Measurements from ENCODE around the gene FRG2B. TPM values are rescaled to one million over a fixed set of nuclear protein-coding genes. Genes with fewer than 3 reads are reported as not detected.
A peak's percentile ranks its signal among the peaks of the same experiment; 100 is the strongest.
"Not testable (repeated sequence)": the region's sequence is repeated elsewhere in the genome, so short reads cannot be mapped to it uniquely, and the experiment has no call there.

Gene FRG2B
- polyA plus RNA-seq, 3 donors: not detected

GRCh38 chr10:133611079-133611478 is 15.5 kb downstream of the FRG2B start:
- Histone ChIP-seq H3K9me3 (replicated peaks in 1 of 2; ENCODE audit: control insufficient read depth in 1 of 2, insufficient read depth in 1 of 2, low read length in 2 of 2) (peaks cover 4 to 6% of the 10 kb centered on the region in 2 donors), H3K4me3 (replicated peaks in 1 of 3; ENCODE audit: low read depth in 2 of 3, low read length in 3 of 3) (no peak overlapping the region), H3K27ac (ENCODE audit: low read depth in 1 of 2, low read length in 2 of 2) (no peak overlapping the region), H2AFZ (ENCODE audit: insufficient read depth, low read depth, low read length, poor library complexity, severe bottlenecking) (no peak overlapping the region), H3K9ac (ENCODE audit: insufficient read depth, low read length, poor library complexity, severe bottlenecking) (no peak overlapping the region), H4K20me1 (ENCODE audit: insufficient read depth, low read length) (no peaks in the 10 kb centered on the region), H3K27me3 (ENCODE audit: control insufficient read depth in 2 of 2, insufficient read depth in 2 of 2, low read length in 2 of 2) (peaks cover 0 to 9% of the 10 kb centered on the region in 2 donors), H3K36me3 (replicated peaks in 1 of 2; ENCODE audit: control insufficient read depth in 1 of 2, insufficient read depth in 2 of 2, low read length in 2 of 2) (no peaks in the 10 kb centered on the region), H3K79me2 (ENCODE audit: insufficient read depth, low read length) (no peaks in the 10 kb centered on the region), H3K4me2 (replicated peaks; ENCODE audit: extremely low read depth, low read length, poor library complexity, severe bottlenecking) (no peak overlapping the region), H3K4me1 (ENCODE audit: control insufficient read depth in 1 of 2, insufficient read depth in 2 of 2, low read length in 2 of 2) (no peaks in the 10 kb centered on the region)
- peaks cover 0 to 17% (median 12%) of the 10 kb centered on the region in 7 donors for H3K9me3 Mint-ChIP-seq
- peak overlapping the region in 1 of 2 donors; percentile 3 for H3K4me3 Mint-ChIP-seq
- no peaks in the 10 kb centered on the region for H3K36me3 Mint-ChIP-seq
- no peak for DNase-seq
- H3K27me3 Mint-ChIP-seq (ENCODE audit: low read depth in 3 of 3): peaks cover 0 to 30% (median 21%) of the 10 kb centered on the region in 3 donors
- no peak for TF ChIP-seq CTCF (IDR thresholded peaks at IDR 0.05)
- 63% methylated on average over 4 of the region's 4 CpGs for WGBS (ENCODE audit: insufficient coverage)
- peaks cover 3% of the 10 kb centered on the region for H3K4me1 Mint-ChIP-seq
- intact Hi-C loops (cut with micrococcal nuclease): no loop called here
- no peak overlapping the region for H3K27ac Mint-ChIP-seq

GRCh38 chr10:133608855-133609254 is 17.7 kb downstream of the FRG2B start:
- intact Hi-C loops (cut with micrococcal nuclease): no loop called here
- WGBS (ENCODE audit: insufficient coverage): no CpG with 5 or more reads among the region's 3 CpGs
- Histone ChIP-seq H3K4me1 (ENCODE audit: control insufficient read depth in 1 of 2, insufficient read depth in 2 of 2, low read length in 2 of 2) (no peaks in the 10 kb centered on the region), H3K36me3 (replicated peaks in 1 of 2; ENCODE audit: control insufficient read depth in 1 of 2, insufficient read depth in 2 of 2, low read length in 2 of 2) (no peaks in the 10 kb centered on the region), H3K4me2 (replicated peaks; ENCODE audit: extremely low read depth, low read length, poor library complexity, severe bottlenecking) (no peak overlapping the region), H2AFZ (ENCODE audit: insufficient read depth, low read depth, low read length, poor library complexity, severe bottlenecking) (no peak overlapping the region), H3K9ac (ENCODE audit: insufficient read depth, low read length, poor library complexity, severe bottlenecking) (no peak overlapping the region), H3K4me3 (replicated peaks in 1 of 3; ENCODE audit: low read depth in 2 of 3, low read length in 3 of 3) (no peak overlapping the region), H3K9me3 (replicated peaks in 1 of 2; ENCODE audit: control insufficient read depth in 1 of 2, insufficient read depth in 1 of 2, low read length in 2 of 2) (peaks cover 5 to 6% of the 10 kb centered on the region in 2 donors), H4K20me1 (ENCODE audit: insufficient read depth, low read length) (no peaks in the 10 kb centered on the region), H3K27me3 (ENCODE audit: control insufficient read depth in 2 of 2, insufficient read depth in 2 of 2, low read length in 2 of 2) (peaks cover 0 to 13% of the 10 kb centered on the region in 2 donors), H3K79me2 (ENCODE audit: insufficient read depth, low read length) (no peaks in the 10 kb centered on the region), H3K27ac (ENCODE audit: low read depth in 1 of 2, low read length in 2 of 2) (no peak overlapping the region)
- Mint-ChIP-seq H3K4me3 (no peak overlapping the region), H3K27ac (no peak overlapping the region), H3K27me3 (ENCODE audit: low read depth in 3 of 3) (peaks cover 1 to 38% (median 21%) of the 10 kb centered on the region in 3 donors), H3K9me3 (peaks cover 2 to 17% (median 14%) of the 10 kb centered on the region in 7 donors), H3K36me3 (no peaks in the 10 kb centered on the region), H3K4me1 (peaks cover 3% of the 10 kb centered on the region)
- TF ChIP-seq CTCF (IDR thresholded peaks at IDR 0.05): peak; percentile 38
- DNase-seq: no peak

GRCh38 chr10:133603434-133603833 is 23.2 kb downstream of the FRG2B start:
- H3K4me1 ChIP-seq (ENCODE audit: control insufficient read depth in 1 of 2, insufficient read depth in 2 of 2, low read length in 2 of 2); H3K27ac ChIP-seq (ENCODE audit: low read depth in 1 of 2, low read length in 2 of 2); H3K36me3 Mint-ChIP-seq; H3K27ac Mint-ChIP-seq; H3K4me1 Mint-ChIP-seq; H3K27me3 ChIP-seq (ENCODE audit: control insufficient read depth in 2 of 2, insufficient read depth in 2 of 2, low read length in 2 of 2); DNase-seq; H3K9ac ChIP-seq (ENCODE audit: insufficient read depth, low read length, poor library complexity, severe bottlenecking); H3K4me2 ChIP-seq (replicated peaks; ENCODE audit: extremely low read depth, low read length, poor library complexity, severe bottlenecking); H3K79me2 ChIP-seq (ENCODE audit: insufficient read depth, low read length); H3K4me3 Mint-ChIP-seq; H3K4me3 ChIP-seq (replicated peaks in 1 of 3; ENCODE audit: low read depth in 2 of 3, low read length in 3 of 3); H4K20me1 ChIP-seq (ENCODE audit: insufficient read depth, low read length); intact Hi-C loops (cut with micrococcal nuclease); H2AFZ ChIP-seq (ENCODE audit: insufficient read depth, low read depth, low read length, poor library complexity, severe bottlenecking); H3K36me3 ChIP-seq (replicated peaks in 1 of 2; ENCODE audit: control insufficient read depth in 1 of 2, insufficient read depth in 2 of 2, low read length in 2 of 2): not testable (repeated sequence)
- Mint-ChIP-seq H3K9me3 (peaks cover 5 to 23% (median 18%) of the 10 kb centered on the region in 7 donors), H3K27me3 (ENCODE audit: low read depth in 3 of 3) (peaks cover 9 to 28% (median 12%) of the 10 kb centered on the region in 3 donors)
- 80% methylated on average over 1 of the region's 2 CpGs for WGBS (ENCODE audit: insufficient coverage)
- H3K9me3 ChIP-seq (replicated peaks in 1 of 2; ENCODE audit: control insufficient read depth in 1 of 2, insufficient read depth in 1 of 2, low read length in 2 of 2): peaks cover 6 to 11% of the 10 kb centered on the region in 2 donors
